Measurements from ENCODE around the gene CGB3.

DNA sequence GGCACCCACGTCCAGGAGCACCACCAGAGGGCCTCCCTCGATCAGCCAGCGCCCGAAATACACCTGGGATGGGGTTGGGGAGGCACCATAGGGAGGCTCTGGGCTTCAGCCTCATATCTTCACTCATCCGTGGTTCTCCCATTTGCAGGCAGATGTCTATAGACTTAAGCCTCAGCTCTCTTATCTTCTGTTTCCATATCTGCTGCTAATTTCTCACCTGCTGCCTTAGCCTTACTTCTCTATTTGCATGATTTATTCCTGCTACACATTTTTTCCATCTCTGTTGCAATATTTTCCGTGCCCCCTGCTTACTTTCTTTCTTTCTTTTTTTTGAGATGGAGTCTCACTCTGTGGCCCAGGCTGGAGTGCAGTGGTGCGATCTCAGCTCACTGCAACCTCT, 36.8 kb downstream of the CGB3 start:
- TF ChIP-seq POLR2AphosphoS5 (IDR thresholded peaks at IDR 0.05; ENCODE audit: low read depth, low read length), result no peak
- TF ChIP-seq, protein P1, sequence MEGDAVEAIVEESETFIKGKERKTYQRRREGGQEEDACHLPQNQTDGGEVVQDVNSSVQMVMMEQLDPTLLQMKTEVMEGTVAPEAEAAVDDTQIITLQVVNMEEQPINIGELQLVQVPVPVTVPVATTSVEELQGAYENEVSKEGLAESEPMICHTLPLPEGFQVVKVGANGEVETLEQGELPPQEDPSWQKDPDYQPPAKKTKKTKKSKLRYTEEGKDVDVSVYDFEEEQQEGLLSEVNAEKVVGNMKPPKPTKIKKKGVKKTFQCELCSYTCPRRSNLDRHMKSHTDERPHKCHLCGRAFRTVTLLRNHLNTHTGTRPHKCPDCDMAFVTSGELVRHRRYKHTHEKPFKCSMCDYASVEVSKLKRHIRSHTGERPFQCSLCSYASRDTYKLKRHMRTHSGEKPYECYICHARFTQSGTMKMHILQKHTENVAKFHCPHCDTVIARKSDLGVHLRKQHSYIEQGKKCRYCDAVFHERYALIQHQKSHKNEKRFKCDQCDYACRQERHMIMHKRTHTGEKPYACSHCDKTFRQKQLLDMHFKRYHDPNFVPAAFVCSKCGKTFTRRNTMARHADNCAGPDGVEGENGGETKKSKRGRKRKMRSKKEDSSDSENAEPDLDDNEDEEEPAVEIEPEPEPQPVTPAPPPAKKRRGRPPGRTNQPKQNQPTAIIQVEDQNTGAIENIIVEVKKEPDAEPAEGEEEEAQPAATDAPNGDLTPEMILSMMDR (IDR thresholded peaks at IDR 0.05), result no peak
- TF ChIP-seq, protein P2, sequence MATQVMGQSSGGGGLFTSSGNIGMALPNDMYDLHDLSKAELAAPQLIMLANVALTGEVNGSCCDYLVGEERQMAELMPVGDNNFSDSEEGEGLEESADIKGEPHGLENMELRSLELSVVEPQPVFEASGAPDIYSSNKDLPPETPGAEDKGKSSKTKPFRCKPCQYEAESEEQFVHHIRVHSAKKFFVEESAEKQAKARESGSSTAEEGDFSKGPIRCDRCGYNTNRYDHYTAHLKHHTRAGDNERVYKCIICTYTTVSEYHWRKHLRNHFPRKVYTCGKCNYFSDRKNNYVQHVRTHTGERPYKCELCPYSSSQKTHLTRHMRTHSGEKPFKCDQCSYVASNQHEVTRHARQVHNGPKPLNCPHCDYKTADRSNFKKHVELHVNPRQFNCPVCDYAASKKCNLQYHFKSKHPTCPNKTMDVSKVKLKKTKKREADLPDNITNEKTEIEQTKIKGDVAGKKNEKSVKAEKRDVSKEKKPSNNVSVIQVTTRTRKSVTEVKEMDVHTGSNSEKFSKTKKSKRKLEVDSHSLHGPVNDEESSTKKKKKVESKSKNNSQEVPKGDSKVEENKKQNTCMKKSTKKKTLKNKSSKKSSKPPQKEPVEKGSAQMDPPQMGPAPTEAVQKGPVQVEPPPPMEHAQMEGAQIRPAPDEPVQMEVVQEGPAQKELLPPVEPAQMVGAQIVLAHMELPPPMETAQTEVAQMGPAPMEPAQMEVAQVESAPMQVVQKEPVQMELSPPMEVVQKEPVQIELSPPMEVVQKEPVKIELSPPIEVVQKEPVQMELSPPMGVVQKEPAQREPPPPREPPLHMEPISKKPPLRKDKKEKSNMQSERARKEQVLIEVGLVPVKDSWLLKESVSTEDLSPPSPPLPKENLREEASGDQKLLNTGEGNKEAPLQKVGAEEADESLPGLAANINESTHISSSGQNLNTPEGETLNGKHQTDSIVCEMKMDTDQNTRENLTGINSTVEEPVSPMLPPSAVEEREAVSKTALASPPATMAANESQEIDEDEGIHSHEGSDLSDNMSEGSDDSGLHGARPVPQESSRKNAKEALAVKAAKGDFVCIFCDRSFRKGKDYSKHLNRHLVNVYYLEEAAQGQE (IDR thresholded peaks at IDR 0.05; ENCODE audit: insufficient read depth in 1 of 2, low read depth in 2 of 2, low read length in 1 of 2), result no peak

All from Panc1 (cell line).